K562 (cell line): Measurements from ENCODE around the gene DAPK3. TPM values are rescaled to one million over a fixed set of nuclear protein-coding genes. Genes with fewer than 3 reads are reported as not detected.

Source experiments
- ATAC-seq: fragments of 200-7000 bp; cut with Tn5 transposase; 3 replicates; pipeline ENCODE4 v1.9.1; 2020; ENCODE audit warnings: moderate library complexity
- BruUV-seq: library from RNA; stranded (reverse); fragments of 400-500 nt; replicated peaks from 2 replicates; lab custom pipeline; 2021; lab: Mats Ljungman, UMichigan
- CTCF ChIA-PET: fragments of 300-600 bp; formaldehyde crosslinking; extraction: SDS; loops from one replicate; lab custom pipeline; 2021; ENCODE audit warnings: low intra/inter-chr PET ratio; lab: Yijun Ruan, JAX
- POLR2A ChIA-PET: fragments of 300-600, 350-650 bp; sonication (Branson Sonifier 250); formaldehyde crosslinking; extraction: SDS; loops from one replicate; lab custom pipeline; 2021; ENCODE audit warnings: antibody characterized with exemption, inconsistent platforms; lab: Yijun Ruan, JAX
- DNase-seq, 4 experiments: peaks; one replicate each; pipeline versions ENCODE4 v3.0.0 to v3.0.0-alpha.2; 2011 to 2018; ENCODE audit warnings: low spot score in 3 of 4, mixed read lengths in 3 of 4; ENCODE audit errors: extremely low read depth in 1 of 4
- FAIRE-seq: peaks from 2 replicates; lab custom pipeline; 2011; peaks lifted over from hg19 to GRCh38; lab: Jason Lieb, UNC
- H2AFZ ChIP-seq: 2 replicates; pipeline ENCODE4 v1.6.0; 2011; ENCODE audit warnings: low read depth, low read length, control low read depth, inconsistent platforms
- H3K27ac ChIP-seq: fragments of 200-600 bp; 3 replicates; pipeline ENCODE4 v1.8.0; 2011; ENCODE audit warnings: low read depth, mild to moderate bottlenecking, control low read depth, inconsistent platforms, low read length, moderate library complexity, mixed read lengths; ENCODE audit errors: extremely low read depth
- H3K27me3 ChIP-seq, 2 experiments: fragments of 300-600 bp in 1 of 2; 2 replicates in 1 of 2; 3 replicates in 1 of 2; pipeline versions ENCODE4 v1.6.0 to v1.8.0; 2011; ENCODE audit warnings: inconsistent platforms in 2 of 2, low read length in 2 of 2, mild to moderate bottlenecking in 1 of 2, mixed read lengths in 1 of 2, moderate library complexity in 1 of 2; ENCODE audit not compliant: control insufficient read depth in 2 of 2, insufficient read depth in 2 of 2
- H3K36me3 ChIP-seq: fragments of 300-600 bp; 3 replicates; pipeline ENCODE4 v1.8.0; 2011; ENCODE audit warnings: mild to moderate bottlenecking, low read length, inconsistent platforms; ENCODE audit not compliant: control insufficient read depth, insufficient read depth
- H3K4me1 ChIP-seq, 2 experiments: fragments of 200-600 bp in 1 of 2; replicated peaks in 1 of 2; 2 replicates in 1 of 2; 3 replicates in 1 of 2; pipeline versions ENCODE4 v1.5.1 to v1.8.0; 2011; ENCODE audit warnings: inconsistent platforms in 2 of 2, low read length in 2 of 2, mild to moderate bottlenecking in 1 of 2, mixed read lengths in 1 of 2, moderate library complexity in 1 of 2; ENCODE audit not compliant: control insufficient read depth in 2 of 2, insufficient read depth in 2 of 2
- H3K4me2 ChIP-seq: 2 replicates; pipeline ENCODE4 v1.6.1; 2011; ENCODE audit warnings: low read length, control low read depth, inconsistent platforms, mixed read lengths; ENCODE audit not compliant: insufficient read depth
- H3K4me3 ChIP-seq: fragments of 200-600 bp; sonication (generic), shearing (Covaris generic); 2 replicates; pipeline ENCODE4 v1.5.1; 2016; ENCODE audit warnings: control low read depth, inconsistent platforms
- H3K79me2 ChIP-seq: fragments of 200-600 bp; 3 replicates; pipeline ENCODE4 v1.8.0; 2011; ENCODE audit warnings: low read length, inconsistent platforms; ENCODE audit not compliant: control insufficient read depth, insufficient read depth
- H3K9ac ChIP-seq, 2 experiments: 2 replicates each; pipeline versions ENCODE4 v1.6.0 to v1.6.1; 2011; ENCODE audit warnings: low read depth in 2 of 2, low read length in 2 of 2, control low read depth in 1 of 2, inconsistent platforms in 1 of 2, mild to moderate bottlenecking in 1 of 2, mixed read lengths in 1 of 2; ENCODE audit not compliant: insufficient read depth in 1 of 2
- H3K9me1 ChIP-seq: one replicate; pipeline ENCODE4 v1.6.0; 2011; ENCODE audit warnings: inconsistent platforms, mild to moderate bottlenecking, low read length, moderate library complexity; ENCODE audit not compliant: control insufficient read depth, insufficient read depth
- H3K9me3 ChIP-seq: replicated peaks from 2 replicates; pipeline ENCODE4 v1.5.1; 2011; ENCODE audit warnings: low read depth, low read length, inconsistent platforms; ENCODE audit not compliant: control insufficient read depth, insufficient read depth
- H4K20me1 ChIP-seq: replicated peaks from 2 replicates; pipeline ENCODE4 v1.6.1; 2011; ENCODE audit warnings: low read length, inconsistent platforms, mixed read lengths; ENCODE audit not compliant: control insufficient read depth, insufficient read depth
- KAT2B ChIP-seq: IDR thresholded peaks from one replicate; pipeline ENCODE4 v1.6.1; 2012; ENCODE audit warnings: low read depth, mild to moderate bottlenecking, control low read depth, inconsistent platforms, low read length, moderate library complexity
- POLR2G ChIP-seq: fragments of 200-400 bp; formaldehyde crosslinking; IDR thresholded peaks from 2 replicates; pipeline ENCODE4 v1.6.1; 2017; ENCODE audit warnings: low read depth, mild to moderate bottlenecking, antibody characterized with exemption, low read length, moderate library complexity
- PRDM10 ChIP-seq: fragments of 450-650 bp; IDR thresholded peaks from 2 replicates; pipeline ENCODE4 v1.6.1; 2018; ENCODE audit not compliant: partially characterized antibody
- SMC3 ChIP-seq: conservative IDR thresholded peaks from 2 replicates; pipeline ENCODE4 v1.6.1; 2011; ENCODE audit warnings: low read depth, low read length, improper control_type of control experiment; ENCODE audit not compliant: insufficient read depth
- SP1 ChIP-seq: sonication (generic); formaldehyde crosslinking; IDR thresholded peaks from 2 replicates; pipeline ENCODE4 v1.8.1; 2022; ENCODE audit warnings: mild to moderate bottlenecking, missing genetic modification reagents
- WGBS: fragments of 100-300 bp; shearing (Covaris generic); methylation state at CpG from one replicate; pipeline ENCODE4 v1.1.6; 2016; ENCODE audit warnings: low coverage, mixed read lengths; ENCODE audit not compliant: insufficient coverage; ENCODE audit errors: missing lambda C conversion rate; 5-methylcytosine and 5-hydroxymethylcytosine counted together
- in situ Hi-C: fragments of 300-500 bp; cut with MboI; formaldehyde crosslinking; loops from 4 replicates; pipeline ENCODE4 v1.15.0; 2018; ENCODE audit warnings: inconsistent platforms, mixed read lengths
- intact Hi-C: fragments of 100-400 bp; cut with micrococcal nuclease; formaldehyde crosslinking; loops from 2 replicates; pipeline ENCODE4 v1.14.2; 2022
- polyA plus RNA-seq, 8 experiments: library from polyadenylated mRNA; depleted of rRNA in 4 of 8; stranded (reverse) in 5 of 8; unstranded in 3 of 8; fragments of >200 nt; fragmentation: Nextera tagmentation in 2 of 8; fragmentation: Illumina TruSeq in 1 of 8; extraction: Ambion mirVana in 2 of 8; extraction: Trizol in 1 of 8; gene quantifications; 2 replicates each; pipeline versions ENCODE4 v1.2.1 to v1.2.3, GENCODE V29; 2011 to 2014; ENCODE audit warnings: inconsistent platforms in 1 of 8, missing spikeins in 1 of 8
- total RNA-seq, 7 experiments: library from RNA; depleted of rRNA in 6 of 7; stranded (reverse); fragments of >200 nt in 6 of 7; fragmentation: Illumina TruSeq in 2 of 7; extraction: Trizol in 2 of 7; gene quantifications; 2 replicates each; pipeline versions ENCODE4 v1.2.1 to v1.2.3, GENCODE V29; 2011 to 2021; ENCODE audit warnings: low replicate concordance in 1 of 7

The DAPK3 gene
- total and polyA plus RNA-seq, 9 of the 15 experiments (the other 6 are each of a cell fraction or from before 2014, with no cell fraction given), result 0.14 to 63.4 (median 25.0) TPM

GRCh38 chr19:3955688-3956087 is 15.2 kb downstream of the DAPK3 start:
- Histone ChIP-seq H3K27me3 (no peaks in the 10 kb centered on the region), H3K9me1 (peaks cover 7% of the 10 kb centered on the region), H3K79me2 (no peaks in the 10 kb centered on the region), H3K9ac (no peak overlapping the region), H3K4me2 (no peak overlapping the region), H3K4me3 (no peak overlapping the region), H3K4me1 (peaks cover 23 to 57% of the 10 kb centered on the region in 2 experiments), H3K27ac (no peak overlapping the region), H3K9me3 (no peaks in the 10 kb centered on the region), H3K36me3 (peaks cover 34% of the 10 kb centered on the region; the same call in 1 of the 3 replicates), H2AFZ (no peak overlapping the region), H4K20me1 (peaks cover 4% of the 10 kb centered on the region; the same call in 1 of the 2 replicates)
- intact Hi-C loops (no loop called here), in situ Hi-C loops (no loop called here)
- FAIRE-seq (no peak), ATAC-seq (no peak), DNase-seq (no peak)
- POLR2A ChIA-PET, result interaction anchor here (0.8 to 2.9 kb wide), 2 partner anchors 13 to 240 kb away, joined by 4 to 17 read pairs; no protein-coding TSS in a partner anchor
- TF ChIP-seq POLR2G (peak; percentile 55; the same call in 1 of the 2 replicates), SP1 (CRISPR knock-in tag) (no peak), KAT2B (no peak), PRDM10 (no peak), SMC3 (no peak)
- CTCF ChIA-PET, result no interaction called here
- 84% methylated on average over 10 of the region's 10 CpGs for WGBS
- no TSS peak for BruUV-seq
